BLaER1 (cell line): Measurements from ENCODE around the gene SCFD1.
"Not testable (repeated sequence)": the region's sequence is repeated elsewhere in the genome, so short reads cannot be mapped to it uniquely, and the experiment has no call there.

Experiments
- H3K27ac ChIP-seq: shearing (Covaris generic); formaldehyde crosslinking; 2 replicates; pipeline ENCODE4 v1.8.1; 2022
- H3K27me3 ChIP-seq: shearing (Covaris generic); formaldehyde crosslinking; 2 replicates; pipeline ENCODE4 v1.8.1; 2022
- H3K36me3 ChIP-seq: shearing (Covaris generic); formaldehyde crosslinking; 2 replicates; pipeline ENCODE4 v1.8.1; 2022
- H3K4me1 ChIP-seq: shearing (Covaris generic); formaldehyde crosslinking; 2 replicates; pipeline ENCODE4 v1.8.1; 2022
- H3K4me2 ChIP-seq: shearing (Covaris generic); formaldehyde crosslinking; 2 replicates; pipeline ENCODE4 v1.8.1; 2022
- H3K4me3 ChIP-seq: shearing (Covaris generic); formaldehyde crosslinking; 2 replicates; pipeline ENCODE4 v1.8.1; 2022
- H3K9ac ChIP-seq: shearing (Covaris generic); formaldehyde crosslinking; 2 replicates; pipeline ENCODE4 v1.8.1; 2022
- H3K9me3 ChIP-seq: shearing (Covaris generic); formaldehyde crosslinking; 2 replicates; pipeline ENCODE4 v1.8.1; 2022
- H4K20me1 ChIP-seq: shearing (Covaris generic); formaldehyde crosslinking; 2 replicates; pipeline ENCODE4 v1.8.1; 2022
- Cebpa-rat ChIP-seq: shearing (Covaris generic); IDR thresholded peaks from 2 replicates; pipeline ENCODE4 v1.8.1; 2022

Gene SCFD1

DNA sequence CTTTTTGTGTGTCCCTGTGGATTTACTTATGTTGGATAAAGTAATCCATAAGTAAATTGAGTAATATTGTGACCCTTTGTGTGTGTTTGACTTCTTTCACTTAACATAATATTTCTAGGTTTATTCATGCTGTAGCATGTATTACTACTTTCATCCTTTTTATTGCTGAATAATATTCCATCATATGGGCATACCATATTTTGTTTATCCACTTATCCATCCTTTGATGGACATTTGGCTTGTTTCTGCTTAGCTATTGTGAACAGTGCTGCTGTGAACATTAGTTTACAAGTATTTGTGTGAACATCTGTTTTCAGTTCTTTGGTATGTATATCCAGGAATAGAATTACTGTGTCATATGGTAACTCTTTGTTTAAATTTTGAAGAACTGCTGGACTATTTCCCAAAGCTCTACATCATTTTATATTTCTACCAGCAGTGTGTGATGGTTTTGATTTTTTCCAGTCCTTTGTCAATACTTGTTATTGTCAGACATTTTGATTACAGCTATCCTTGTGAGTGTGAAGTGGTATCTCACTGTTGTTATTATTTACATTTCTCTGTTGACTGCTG is 38.0 kb upstream of the SCFD1 start:
- Histone ChIP-seq H3K4me3 (no peak overlapping the region), H3K27ac (no peak overlapping the region), H3K27me3 (no peaks in the 10 kb centered on the region), H3K4me1 (no peaks in the 10 kb centered on the region), H3K4me2 (no peak overlapping the region), H3K9me3 (peaks cover 50% of the 10 kb centered on the region), H3K36me3 (peaks cover 65% of the 10 kb centered on the region), H4K20me1 (peaks cover 51% of the 10 kb centered on the region; the same call in 1 of the 2 replicates), H3K9ac (no peak overlapping the region)
- no peak for TF ChIP-seq Cebpa-rat

DNA sequence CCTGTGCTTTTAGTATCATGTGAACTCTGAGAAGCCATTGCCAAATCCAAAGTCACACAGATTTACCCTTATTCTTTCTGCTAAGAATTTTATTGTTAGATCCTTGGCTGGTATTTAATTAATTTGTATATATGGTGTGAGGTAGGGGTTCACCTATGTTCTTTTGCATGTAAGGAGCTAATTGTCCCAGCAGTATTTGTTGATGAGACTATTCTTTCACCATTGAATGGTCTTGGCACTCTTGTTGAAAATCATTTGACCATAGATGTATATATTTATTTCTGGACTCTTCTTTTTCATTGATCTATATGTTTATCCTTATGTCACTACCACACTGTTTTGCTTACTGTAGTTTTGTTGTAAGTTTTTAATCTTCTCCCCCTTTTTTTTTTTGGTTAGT is 36.9 kb upstream of the SCFD1 start:
- Histone ChIP-seq H3K36me3 (peaks cover 70% of the 10 kb centered on the region), H3K4me2 (no peak overlapping the region)
- TF ChIP-seq Cebpa-rat, result no peak

DNA sequence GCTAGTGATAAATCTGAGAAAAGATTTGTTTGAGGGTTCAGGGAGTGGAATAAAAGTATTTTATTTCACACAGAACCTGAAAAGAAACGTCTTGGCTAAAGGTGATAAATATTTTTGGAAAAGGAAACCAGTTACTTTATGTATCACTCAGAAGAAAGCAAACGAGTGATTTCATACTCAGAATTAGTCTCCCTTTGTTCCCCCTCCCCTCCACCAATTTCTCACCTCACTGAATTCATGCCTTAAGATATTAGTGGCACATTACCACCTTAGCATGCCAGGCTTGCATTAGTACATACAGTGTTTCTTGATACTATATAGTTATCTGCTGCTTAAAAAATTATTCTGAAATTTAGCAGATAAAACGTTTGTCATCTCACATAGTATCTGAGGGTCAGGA is 35.0 kb upstream of the SCFD1 start:
- peaks cover 47% of the 10 kb centered on the region for H4K20me1 ChIP-seq
- H3K36me3 ChIP-seq, result peaks cover 75% of the 10 kb centered on the region
- no peak overlapping the region for H3K27ac ChIP-seq
- no peaks in the 10 kb centered on the region for H3K27me3 ChIP-seq
- no peaks in the 10 kb centered on the region for H3K4me1 ChIP-seq
- no peak overlapping the region for H3K4me3 ChIP-seq
- no peak overlapping the region for H3K4me2 ChIP-seq
- no peak for TF ChIP-seq Cebpa-rat
- H3K9me3 ChIP-seq, result peaks cover 32% of the 10 kb centered on the region
- H3K9ac ChIP-seq, result no peak overlapping the region

More for the DNA sequence above, 36.9 kb upstream of the SCFD1 start:
- peaks cover 46% of the 10 kb centered on the region for H3K9me3 ChIP-seq
- no peaks in the 10 kb centered on the region for H3K4me1 ChIP-seq
- no peaks in the 10 kb centered on the region for H3K27me3 ChIP-seq
- H3K27ac ChIP-seq, result no peak overlapping the region
- peaks cover 43% of the 10 kb centered on the region; the same call in 1 of the 2 replicates for H4K20me1 ChIP-seq
- no peak overlapping the region for H3K4me3 ChIP-seq
- no peak overlapping the region for H3K9ac ChIP-seq

DNA sequence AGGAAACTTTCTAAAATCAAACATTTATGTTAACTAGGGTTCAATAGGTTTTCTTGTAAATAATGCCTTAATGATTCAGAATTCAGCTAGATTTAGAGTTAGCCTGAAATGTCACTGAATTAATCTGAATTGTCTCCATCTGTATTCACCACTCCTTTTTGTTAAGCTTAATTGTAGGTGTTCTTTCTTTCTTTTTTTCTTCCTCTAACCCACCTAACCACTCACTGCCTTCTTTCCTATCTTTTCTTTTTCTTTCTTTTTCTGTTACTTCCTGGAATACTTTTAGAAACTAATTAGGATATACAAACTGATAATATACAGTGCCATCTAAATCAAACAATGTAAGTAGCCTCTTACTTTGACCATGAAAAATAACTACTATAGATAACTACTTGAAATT is 33.2 kb upstream of the SCFD1 start:
- no peak for TF ChIP-seq Cebpa-rat
- no peak overlapping the region for H3K4me3 ChIP-seq
- no peaks in the 10 kb centered on the region for H3K4me1 ChIP-seq
- no peak overlapping the region for H3K9ac ChIP-seq
- no peaks in the 10 kb centered on the region for H3K27me3 ChIP-seq
- peaks cover 34% of the 10 kb centered on the region for H4K20me1 ChIP-seq
- peaks cover 68% of the 10 kb centered on the region for H3K36me3 ChIP-seq
- H3K27ac ChIP-seq, result no peak overlapping the region
- H3K4me2 ChIP-seq, result no peak overlapping the region
- H3K9me3 ChIP-seq, result peaks cover 15% of the 10 kb centered on the region

DNA sequence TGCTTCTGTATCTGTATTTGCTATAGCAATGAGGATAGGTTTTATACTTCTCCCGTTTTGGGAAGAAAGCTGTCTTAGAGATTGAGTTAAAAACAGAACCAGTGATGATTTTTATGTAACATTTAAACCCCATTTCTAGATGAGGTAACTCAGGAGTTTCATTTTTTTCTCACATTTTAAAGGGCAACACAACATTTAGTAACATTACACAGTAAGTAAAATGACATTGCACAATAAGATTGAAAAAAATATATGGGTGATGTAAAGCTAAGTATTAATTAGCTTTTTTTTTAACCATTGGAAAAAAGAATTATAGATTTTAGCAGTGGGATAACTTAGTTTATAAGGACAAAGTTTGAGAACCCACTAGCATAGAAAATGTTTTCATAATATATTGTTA is 25.2 kb upstream of the SCFD1 start:
- Histone ChIP-seq H3K4me1 (no peaks in the 10 kb centered on the region), H3K27ac (no peak overlapping the region), H3K9me3 (no peaks in the 10 kb centered on the region), H3K4me3 (no peak overlapping the region), H3K36me3 (peaks cover 74% of the 10 kb centered on the region), H3K9ac (no peak overlapping the region), H3K27me3 (no peaks in the 10 kb centered on the region), H4K20me1 (peaks cover 6% of the 10 kb centered on the region; the same call in 1 of the 2 replicates), H3K4me2 (no peak overlapping the region)
- no peak for TF ChIP-seq Cebpa-rat

DNA sequence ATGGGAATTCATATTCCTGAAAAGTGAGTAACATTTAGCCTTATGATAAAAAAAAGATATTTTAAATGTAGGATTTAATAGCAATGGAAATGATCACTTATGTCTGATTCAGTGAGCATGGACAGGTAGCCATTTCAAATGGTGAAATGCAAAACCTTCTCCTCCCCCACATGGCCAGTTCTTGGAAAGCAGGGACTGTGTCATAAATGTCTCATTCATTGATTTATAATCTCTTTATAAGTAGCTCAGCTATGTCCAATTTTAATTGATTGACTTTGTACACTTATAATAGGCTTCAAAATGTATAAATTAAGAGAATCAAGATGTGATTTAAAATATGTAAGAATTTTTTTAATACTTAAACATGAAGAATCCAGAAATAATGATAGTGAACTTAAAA is 24.6 kb upstream of the SCFD1 start:
- Histone ChIP-seq H3K27ac (no peak overlapping the region), H3K4me3 (no peak overlapping the region), H3K36me3 (peaks cover 76% of the 10 kb centered on the region), H3K9me3 (no peaks in the 10 kb centered on the region), H4K20me1 (peaks cover 6% of the 10 kb centered on the region; the same call in 1 of the 2 replicates), H3K9ac (no peak overlapping the region), H3K27me3 (no peaks in the 10 kb centered on the region), H3K4me2 (no peak overlapping the region), H3K4me1 (no peaks in the 10 kb centered on the region)
- no peak for TF ChIP-seq Cebpa-rat

DNA sequence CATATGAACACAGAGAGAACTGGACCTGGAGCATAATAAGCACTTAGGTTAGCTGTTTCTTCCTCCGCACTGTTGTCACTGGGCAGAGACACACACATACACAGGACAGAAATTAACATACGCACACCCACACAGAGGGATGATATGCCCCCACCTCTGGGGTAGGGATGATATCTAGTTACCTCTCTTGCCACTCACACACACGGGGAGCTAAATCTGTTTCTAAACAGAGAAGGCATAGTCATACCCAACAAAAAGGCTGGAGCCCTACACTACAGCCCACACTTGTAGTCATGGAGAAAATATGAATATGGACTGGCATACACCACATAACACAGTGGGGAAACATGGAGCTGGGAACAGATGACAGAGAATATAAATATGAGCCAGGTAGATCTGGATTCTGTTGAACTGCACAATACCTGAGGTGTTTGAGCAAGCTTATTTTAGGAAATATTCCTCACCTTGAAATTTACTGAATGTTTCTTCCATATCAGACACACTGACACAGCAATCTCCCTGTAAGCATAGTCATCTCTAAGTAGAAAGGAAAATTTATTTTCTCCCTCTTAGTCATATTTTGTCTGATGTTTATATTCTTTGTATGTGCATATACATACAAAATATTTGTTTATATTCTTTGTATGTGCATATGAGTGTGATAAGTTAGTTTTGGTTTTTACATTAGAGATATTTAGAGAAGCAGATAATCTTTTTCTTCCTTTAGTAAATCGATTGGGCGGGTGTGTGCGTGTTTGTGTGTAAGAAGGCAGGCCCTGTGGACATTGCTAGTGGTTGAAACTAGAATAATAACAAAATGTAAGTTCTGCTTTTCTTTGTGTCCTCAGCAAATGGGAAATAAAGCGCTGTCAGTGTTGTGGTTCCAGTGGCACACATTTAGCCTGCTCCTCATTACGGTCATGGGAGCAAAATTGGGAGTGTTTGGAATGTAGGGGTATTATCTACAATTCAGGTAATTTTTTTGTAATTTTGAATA is 20.9 kb upstream of the SCFD1 start:
- no peak for TF ChIP-seq Cebpa-rat
- Histone ChIP-seq H3K4me2 (no peak overlapping the region), H3K9me3 (no peaks in the 10 kb centered on the region), H3K9ac (no peak overlapping the region), H3K36me3 (peaks cover 85% of the 10 kb centered on the region), H3K4me3 (no peak overlapping the region), H3K27me3 (no peaks in the 10 kb centered on the region), H3K27ac (no peak overlapping the region), H3K4me1 (no peaks in the 10 kb centered on the region), H4K20me1 (peaks cover 6% of the 10 kb centered on the region; the same call in 1 of the 2 replicates)

DNA sequence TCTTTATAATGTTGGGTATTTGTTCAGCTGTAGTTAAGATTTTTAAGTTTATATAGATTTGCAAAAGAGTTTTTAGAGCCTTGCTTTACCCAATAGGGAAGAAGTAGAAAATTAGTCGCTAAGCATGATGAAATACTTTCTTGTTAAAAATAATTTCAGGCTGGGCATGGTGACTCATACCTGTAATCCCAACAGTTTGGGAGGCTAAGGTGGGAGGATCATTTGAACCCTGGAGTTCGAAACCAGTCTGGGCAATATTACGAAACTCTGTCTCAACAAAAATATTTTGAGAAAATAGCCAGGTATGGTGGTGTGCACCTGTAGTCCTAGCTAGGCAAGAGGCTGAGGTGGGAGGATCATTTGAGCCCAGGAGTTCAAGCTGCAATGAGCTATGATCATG is 18.7 kb upstream of the SCFD1 start:
- H3K27ac ChIP-seq, result no peak overlapping the region
- H3K27me3 ChIP-seq, result no peaks in the 10 kb centered on the region
- H3K9ac ChIP-seq, result no peak overlapping the region
- H3K9me3 ChIP-seq, result no peaks in the 10 kb centered on the region
- H3K36me3 ChIP-seq, result peaks cover 79% of the 10 kb centered on the region
- TF ChIP-seq Cebpa-rat, result no peak
- peaks cover 6% of the 10 kb centered on the region; the same call in 1 of the 2 replicates for H4K20me1 ChIP-seq
- no peak overlapping the region for H3K4me3 ChIP-seq
- no peaks in the 10 kb centered on the region for H3K4me1 ChIP-seq
- no peak overlapping the region for H3K4me2 ChIP-seq

DNA sequence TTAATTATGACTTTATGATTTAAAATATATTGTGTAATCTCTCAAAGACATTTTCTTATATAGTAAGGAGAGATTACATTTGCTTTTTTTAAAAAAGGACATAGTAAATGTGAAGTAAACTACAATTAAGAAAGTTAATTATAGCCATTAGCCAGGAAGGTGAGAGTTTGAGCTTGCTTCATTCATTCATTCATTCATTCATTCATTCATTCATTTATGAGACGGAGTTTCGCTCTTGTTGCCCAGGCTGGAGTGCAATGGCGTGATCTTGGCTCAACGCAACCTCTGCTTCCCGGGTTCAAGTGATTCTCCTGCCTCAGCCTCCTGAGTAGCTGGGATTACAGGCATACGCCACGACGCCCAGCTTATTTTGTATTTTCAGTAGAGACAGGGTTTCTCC is 17.4 kb upstream of the SCFD1 start:
- H3K4me1 ChIP-seq, H3K9ac ChIP-seq, H3K9me3 ChIP-seq, H4K20me1 ChIP-seq, H3K27me3 ChIP-seq, H3K4me2 ChIP-seq, H3K27ac ChIP-seq, H3K4me3 ChIP-seq: not testable (repeated sequence)
- peaks cover 77% of the 10 kb centered on the region for H3K36me3 ChIP-seq

DNA sequence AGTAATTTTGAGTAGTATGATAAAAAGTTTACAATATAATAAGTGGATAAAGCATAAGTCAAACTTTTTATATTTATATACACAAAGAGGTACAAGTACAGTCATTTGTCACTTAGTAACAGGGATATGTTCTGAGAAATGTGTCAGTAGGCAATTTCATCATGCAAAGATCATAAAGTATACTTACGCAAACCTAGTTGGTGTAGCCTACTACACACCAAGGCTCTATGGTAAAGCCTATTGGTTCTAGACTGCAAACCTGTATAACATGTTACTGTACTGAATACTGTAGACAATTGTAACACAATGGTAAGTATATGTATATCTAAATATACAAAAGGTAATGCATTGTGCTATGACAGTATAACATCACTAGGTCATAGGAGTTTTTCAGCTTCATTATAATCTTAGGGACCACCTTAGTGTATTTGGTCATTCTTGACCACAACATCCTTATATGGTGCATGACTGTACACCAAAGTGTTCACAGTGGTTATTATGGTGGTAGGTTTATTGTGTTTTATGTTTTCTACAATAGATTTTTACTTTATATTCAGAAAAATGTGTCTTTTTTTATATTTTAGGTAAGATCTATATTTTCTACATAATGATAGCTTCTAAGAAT is 14.9 kb upstream of the SCFD1 start:
- H3K27ac ChIP-seq, result no peak overlapping the region
- peaks cover 71% of the 10 kb centered on the region for H3K36me3 ChIP-seq
- no peaks in the 10 kb centered on the region; the same call in 1 of the 2 replicates for H4K20me1 ChIP-seq

More for the DNA sequence above, 14.9 kb upstream of the SCFD1 start:
- Histone ChIP-seq H3K27me3 (no peaks in the 10 kb centered on the region), H3K4me1 (no peaks in the 10 kb centered on the region), H3K4me2 (no peak overlapping the region), H3K4me3 (no peak overlapping the region), H3K9me3 (no peaks in the 10 kb centered on the region), H3K9ac (no peak overlapping the region)
- TF ChIP-seq Cebpa-rat, result no peak
